ENCODE measurements around the gene SEC22C.

DNA sequence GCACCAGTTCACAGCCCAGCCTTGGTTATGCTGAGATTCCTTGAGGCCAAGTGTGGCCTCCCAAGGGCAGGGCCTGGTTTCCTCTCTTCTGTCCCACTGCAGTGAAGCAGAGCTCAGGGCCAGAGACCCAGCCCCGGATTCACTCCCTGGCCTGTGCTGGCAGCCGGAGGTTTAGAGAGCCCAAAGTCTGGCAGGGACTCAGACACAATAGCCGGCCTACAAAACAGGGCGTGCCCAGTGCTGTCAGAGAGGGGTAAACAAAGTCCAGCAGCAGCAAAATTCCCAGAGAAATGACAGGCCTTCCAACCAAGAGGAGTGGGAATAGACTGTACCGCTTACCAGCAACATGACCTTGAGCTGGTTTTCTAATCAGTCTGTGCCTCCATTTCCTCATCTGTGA lies 65.3 kb downstream of the SEC22C start:
- TF ChIP-seq, protein P1, sequence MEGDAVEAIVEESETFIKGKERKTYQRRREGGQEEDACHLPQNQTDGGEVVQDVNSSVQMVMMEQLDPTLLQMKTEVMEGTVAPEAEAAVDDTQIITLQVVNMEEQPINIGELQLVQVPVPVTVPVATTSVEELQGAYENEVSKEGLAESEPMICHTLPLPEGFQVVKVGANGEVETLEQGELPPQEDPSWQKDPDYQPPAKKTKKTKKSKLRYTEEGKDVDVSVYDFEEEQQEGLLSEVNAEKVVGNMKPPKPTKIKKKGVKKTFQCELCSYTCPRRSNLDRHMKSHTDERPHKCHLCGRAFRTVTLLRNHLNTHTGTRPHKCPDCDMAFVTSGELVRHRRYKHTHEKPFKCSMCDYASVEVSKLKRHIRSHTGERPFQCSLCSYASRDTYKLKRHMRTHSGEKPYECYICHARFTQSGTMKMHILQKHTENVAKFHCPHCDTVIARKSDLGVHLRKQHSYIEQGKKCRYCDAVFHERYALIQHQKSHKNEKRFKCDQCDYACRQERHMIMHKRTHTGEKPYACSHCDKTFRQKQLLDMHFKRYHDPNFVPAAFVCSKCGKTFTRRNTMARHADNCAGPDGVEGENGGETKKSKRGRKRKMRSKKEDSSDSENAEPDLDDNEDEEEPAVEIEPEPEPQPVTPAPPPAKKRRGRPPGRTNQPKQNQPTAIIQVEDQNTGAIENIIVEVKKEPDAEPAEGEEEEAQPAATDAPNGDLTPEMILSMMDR (IDR thresholded peaks at IDR 0.05) = no peak
- no peak for TF ChIP-seq POLR2A (IDR thresholded peaks at IDR 0.05)

Measured in heart left ventricle (tissue), 13 donors.